GM12878 (cell line): Measurements from ENCODE around the gene IL16. TPM values are rescaled to one million over a fixed set of nuclear protein-coding genes. Genes with fewer than 3 reads are reported as not detected.

Experiments used
- ATAC-seq: fragments of 200-7000 bp; cut with Tn5 transposase; 3 replicates; pipeline ENCODE4 v1.9.1; 2020; ENCODE audit warnings: mild to moderate bottlenecking, moderate library complexity
- BruUV-seq: library from RNA; stranded (reverse); fragments of 400-500 nt; replicated peaks from 2 replicates; lab custom pipeline; 2021; lab: Mats Ljungman, UMichigan
- CTCF ChIA-PET: fragments of 300-600 bp; sonication (Branson Sonifier 250); formaldehyde crosslinking; extraction: SDS; loops from one replicate; lab custom pipeline; 2021; ENCODE audit warnings: inconsistent platforms; lab: Yijun Ruan, JAX
- POLR2A ChIA-PET: fragments of 350-600 bp; formaldehyde crosslinking; extraction: SDS; loops from one replicate; lab custom pipeline; 2021; ENCODE audit warnings: inconsistent platforms; lab: Charles Lee
- RAD21 ChIA-PET: fragments of 300-600 bp; sonication (Branson Sonifier 250); formaldehyde crosslinking; loops from one replicate; lab custom pipeline; 2023; ENCODE audit warnings: antibody characterized with exemption; ENCODE audit not compliant: unreplicated experiment; lab: Charles Lee
- SMC1A ChIA-PET: fragments of 300-600 bp; sonication (Branson Sonifier 250); formaldehyde crosslinking; loops from one replicate; lab custom pipeline; 2023; ENCODE audit not compliant: unreplicated experiment, uncharacterized antibody; lab: Charles Lee
- DNase-seq: peaks from one replicate; pipeline ENCODE4 v3.0.0-alpha.2; 2011; ENCODE audit warnings: low read depth, low spot score
- FAIRE-seq: peaks from 3 replicates; lab custom pipeline; 2011; peaks lifted over from hg19 to GRCh38; lab: Jason Lieb, UNC
- H2AFZ ChIP-seq: 2 replicates; pipeline ENCODE4 v1.6.0; 2011; ENCODE audit warnings: low read depth, low read length, control low read depth; ENCODE audit not compliant: control insufficient read depth
- H3K27ac ChIP-seq: 2 replicates; pipeline ENCODE4 v1.5.1; 2011; ENCODE audit warnings: control low read depth; ENCODE audit not compliant: control insufficient read depth, insufficient read depth
- H3K27me3 ChIP-seq, 2 experiments: replicated peaks in 1 of 2; 2 replicates each; pipeline versions ENCODE4 v1.6.0 to v1.6.1; 2011; ENCODE audit warnings: low read length in 1 of 2; ENCODE audit not compliant: control insufficient read depth in 2 of 2, insufficient read depth in 2 of 2
- H3K36me3 ChIP-seq, 2 experiments: 2 replicates each; pipeline ENCODE4 v1.5.1; 2011; ENCODE audit warnings: low read length in 1 of 2; ENCODE audit not compliant: control insufficient read depth in 2 of 2, insufficient read depth in 2 of 2
- H3K4me1 ChIP-seq: 2 replicates; pipeline ENCODE4 v1.6.1; 2011; ENCODE audit warnings: mild to moderate bottlenecking, low read length, moderate library complexity, mixed read lengths; ENCODE audit not compliant: control insufficient read depth, insufficient read depth
- H3K4me2 ChIP-seq: 2 replicates; pipeline ENCODE4 v1.6.0; 2011; ENCODE audit warnings: control low read depth; ENCODE audit not compliant: control insufficient read depth, insufficient read depth
- H3K4me3 ChIP-seq: fragments of 200-600 bp; sonication (generic); 2 replicates; pipeline ENCODE4 v1.5.1; 2016
- H3K79me2 ChIP-seq: 2 replicates; pipeline ENCODE4 v1.6.0; 2011; ENCODE audit warnings: low read length; ENCODE audit not compliant: control insufficient read depth, insufficient read depth
- H3K9ac ChIP-seq: 2 replicates; pipeline ENCODE4 v1.8.0; 2011; ENCODE audit warnings: low read length, control low read depth, mixed read lengths; ENCODE audit not compliant: control insufficient read depth, insufficient read depth
- H3K9me3 ChIP-seq: replicated peaks from 3 replicates; pipeline ENCODE4 v1.5.1; 2011; ENCODE audit warnings: mild to moderate bottlenecking, low read length; ENCODE audit not compliant: control insufficient read depth, insufficient read depth
- H4K20me1 ChIP-seq: 2 replicates; pipeline ENCODE4 v1.6.0; 2011; ENCODE audit not compliant: control insufficient read depth, insufficient read depth
- BRCA1 ChIP-seq: IDR thresholded peaks from 2 replicates; pipeline ENCODE4 v1.6.1; 2011; ENCODE audit warnings: low read depth, low read length, improper control_type of control experiment
- NR2C2 ChIP-seq: IDR thresholded peaks from 2 replicates; pipeline ENCODE4 v1.6.1; 2011; ENCODE audit warnings: borderline replicate concordance, low read depth; ENCODE audit not compliant: control insufficient read depth, insufficient read length
- POLR2A ChIP-seq: IDR thresholded peaks from 2 replicates; pipeline ENCODE4 v1.6.1; 2011; ENCODE audit warnings: low read depth, mild to moderate bottlenecking, low read length
- SUPT20H ChIP-seq: IDR thresholded peaks from 2 replicates; pipeline ENCODE4 v1.6.1; 2011; ENCODE audit warnings: low read depth, mild to moderate bottlenecking, low read length, moderate library complexity, borderline replicate concordance; ENCODE audit not compliant: control insufficient read depth
- WGBS: methylation state at CpG from one replicate; pipeline ENCODE4 v1.1.6; 2016; ENCODE audit warnings: low lambda C conversion rate; ENCODE audit not compliant: insufficient replicate concordance, insufficient coverage; ENCODE audit errors: missing lambda C conversion rate; 5-methylcytosine and 5-hydroxymethylcytosine counted together
- in situ Hi-C: fragments of 300-500 bp; cut with MboI; formaldehyde crosslinking; loops from 9 replicates; pipeline ENCODE4 v1.14.3; 2018; ENCODE audit warnings: mixed read lengths
- intact Hi-C: fragments of 100-400 bp; cut with micrococcal nuclease; formaldehyde crosslinking; loops from one replicate; pipeline ENCODE4 v1.14.2; 2022; ENCODE audit not compliant: unreplicated experiment
- polyA plus RNA-seq, 11 experiments: library from polyadenylated mRNA; depleted of rRNA in 4 of 11; unstranded in 6 of 11; stranded (reverse) in 5 of 11; fragments of >200 nt; fragmentation: Nextera tagmentation in 4 of 11; fragmentation: Illumina TruSeq in 1 of 11; extraction: Ambion mirVana in 4 of 11; extraction: Trizol in 1 of 11; gene quantifications; 1 replicate in 1 of 11; 2 replicates in 10 of 11; pipeline versions ENCODE4 v1.2.1 to v1.2.3, GENCODE V29; 2011 to 2016; ENCODE audit warnings: inconsistent platforms in 2 of 11, missing spikeins in 2 of 11, low read depth in 1 of 11
- total RNA-seq, 4 experiments: library from RNA; depleted of rRNA in 3 of 4; stranded (reverse); fragments of >200 nt in 3 of 4; fragmentation: Illumina TruSeq in 1 of 4; extraction: Trizol in 1 of 4; gene quantifications; 2 replicates each; pipeline versions ENCODE4 v1.2.1 to v1.2.3, GENCODE V29; 2013 to 2021
- TF ChIP-seq, protein P1 (sequence below): fragments of 450-650 bp; IDR thresholded peaks from 2 replicates; pipeline ENCODE4 v1.6.1; 2016; ENCODE audit warnings: mild to moderate bottlenecking

IL16 gene
- total and polyA plus RNA-seq, 10 of the 15 experiments (the other 5 are each of a cell fraction or from before 2014, with no cell fraction given) = 21.7 to 206 (median 44.5) TPM

DNA sequence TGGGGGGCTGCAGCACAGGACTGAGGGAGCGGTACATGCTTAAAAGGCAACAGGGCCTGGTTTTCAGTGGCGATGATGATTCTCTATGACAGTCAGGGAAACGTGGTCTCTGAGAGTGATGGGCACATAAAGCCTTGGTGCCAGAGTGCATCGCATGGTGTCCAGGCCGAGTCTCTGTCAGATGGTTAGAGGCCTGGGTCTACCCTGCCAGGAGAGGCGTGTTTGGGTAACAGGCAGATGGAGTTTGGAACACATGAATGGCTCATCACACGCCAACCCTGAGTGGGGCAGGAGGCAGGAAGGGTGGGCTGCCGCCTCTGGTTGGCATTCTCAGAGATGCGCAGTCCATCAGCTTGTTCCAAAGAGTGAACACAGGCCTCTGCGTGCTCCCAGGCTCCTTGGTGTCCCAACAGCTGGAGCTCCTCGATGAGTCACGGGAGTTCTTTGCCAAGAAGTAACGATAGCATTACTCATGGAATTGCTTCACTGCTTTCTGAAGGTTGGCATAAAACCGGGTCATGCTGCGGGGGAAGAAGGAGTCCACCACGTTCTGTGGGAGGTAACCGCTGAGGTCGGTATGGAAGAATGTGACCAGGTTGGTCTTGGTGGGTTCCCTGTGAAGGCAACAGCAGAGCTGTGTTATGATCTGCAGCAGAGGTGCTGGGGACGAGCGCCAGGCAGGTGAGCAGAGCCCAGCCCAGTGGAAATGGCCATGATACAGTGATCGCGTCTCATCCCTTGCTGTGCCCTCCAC, 116.3 kb downstream of the IL16 start:
- RAD21 ChIA-PET = no interaction called here
- ATAC-seq = no peak
- WGBS = 96% methylated on average over 22 of the region's 22 CpGs
- Histone ChIP-seq H3K27ac (no peak overlapping the region; the same call in 1 of the 2 replicates), H3K9me3 (no peaks in the 10 kb centered on the region)
- in situ Hi-C loops = no loop called here
- TF ChIP-seq POLR2A (peak; percentile 6; the same call in 1 of the 2 replicates), NR2C2 (peak; percentile 13), SUPT20H (no peak), BRCA1 (no peak)
- TF ChIP-seq, protein P1, sequence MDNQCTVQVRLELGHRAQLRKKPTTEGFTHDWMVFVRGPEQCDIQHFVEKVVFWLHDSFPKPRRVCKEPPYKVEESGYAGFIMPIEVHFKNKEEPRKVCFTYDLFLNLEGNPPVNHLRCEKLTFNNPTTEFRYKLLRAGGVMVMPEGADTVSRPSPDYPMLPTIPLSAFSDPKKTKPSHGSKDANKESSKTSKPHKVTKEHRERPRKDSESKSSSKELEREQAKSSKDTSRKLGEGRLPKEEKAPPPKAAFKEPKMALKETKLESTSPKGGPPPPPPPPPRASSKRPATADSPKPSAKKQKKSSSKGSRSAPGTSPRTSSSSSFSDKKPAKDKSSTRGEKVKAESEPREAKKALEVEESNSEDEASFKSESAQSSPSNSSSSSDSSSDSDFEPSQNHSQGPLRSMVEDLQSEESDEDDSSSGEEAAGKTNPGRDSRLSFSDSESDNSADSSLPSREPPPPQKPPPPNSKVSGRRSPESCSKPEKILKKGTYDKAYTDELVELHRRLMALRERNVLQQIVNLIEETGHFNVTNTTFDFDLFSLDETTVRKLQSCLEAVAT = peak; percentile 53
- TF ChIP-seq, all 136 proteins: peak for 3
- H2AFZ ChIP-seq = no peak overlapping the region
- H3K4me2 ChIP-seq = no peak overlapping the region
- BruUV-seq = no TSS peak
- H3K9ac ChIP-seq = no peak overlapping the region
- peaks cover 11 to 33% of the 10 kb centered on the region in 2 experiments for H3K36me3 ChIP-seq
- intact Hi-C loops = no loop called here
- no peaks in the 10 kb centered on the region for H3K27me3 ChIP-seq
- FAIRE-seq = no peak
- DNase-seq = no peak
- no peaks in the 10 kb centered on the region for H3K79me2 ChIP-seq
- ChIA-PET CTCF (no interaction called here), POLR2A (interaction anchor here (1.7 kb wide), 1 partner anchor 14 kb away, joined by 8 read pairs; no protein-coding TSS in a partner anchor), SMC1A (interaction anchor here (1.8 kb wide), 1 partner anchor 15 kb away, joined by 5 read pairs; no protein-coding TSS in a partner anchor)
- no peak overlapping the region for H3K4me3 ChIP-seq
- no peaks in the 10 kb centered on the region for H4K20me1 ChIP-seq
- peaks cover 44% of the 10 kb centered on the region for H3K4me1 ChIP-seq
